ENCODE results near the gene SHKBP1. TPM values are rescaled to one million over a fixed set of nuclear protein-coding genes. Genes with fewer than 3 reads are reported as not detected.
A peak's percentile ranks its signal among the peaks of the same experiment; 100 is the strongest.

SHKBP1 gene
- total RNA-seq, 1 experiment from 2014 or later: 92.9 TPM

DNA sequence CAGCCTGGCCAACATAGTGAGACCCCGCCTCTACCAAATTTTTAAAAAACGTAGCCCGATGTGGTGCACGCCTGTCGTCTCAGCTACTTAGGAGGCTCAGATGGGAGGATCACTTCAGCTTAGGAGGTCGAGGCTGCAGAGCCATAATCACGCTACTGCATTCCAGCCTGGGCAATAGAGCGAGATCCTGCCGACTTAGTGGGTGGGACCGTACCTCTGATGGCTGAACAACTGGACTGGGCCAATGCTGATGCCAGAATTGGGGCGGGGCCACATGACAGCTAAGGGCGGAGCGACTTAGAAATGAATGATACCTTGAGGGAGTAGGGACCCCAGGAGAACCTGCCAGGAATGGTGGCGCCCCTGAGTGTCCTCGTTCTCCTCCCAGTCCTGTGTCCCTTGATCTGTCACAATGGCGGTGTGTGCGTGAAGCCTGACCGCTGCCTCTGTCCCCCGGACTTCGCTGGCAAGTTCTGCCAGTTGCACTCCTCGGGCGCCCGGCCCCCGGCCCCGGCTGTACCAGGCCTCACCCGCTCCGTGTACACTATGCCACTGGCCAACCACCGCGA, 28.1 kb downstream of the SHKBP1 start:
- Histone ChIP-seq H3K4ac (ENCODE audit: low read depth, low read length) (no peak overlapping the region), H3K56ac (ENCODE audit: insufficient read length, low read depth, low read length) (no peak overlapping the region), H3K14ac (ENCODE audit: insufficient read depth, low read length) (no peak overlapping the region), H3K18ac (ENCODE audit: insufficient read length, low read depth, low read length) (no peak overlapping the region), H3K79me1 (ENCODE audit: insufficient read depth, low read depth, low read length, poor library complexity, severe bottlenecking) (no peaks in the 10 kb centered on the region), H3K4me1 (ENCODE audit: insufficient read depth, low read length) (peaks cover 4% of the 10 kb centered on the region), H3K27ac (ENCODE audit: insufficient read length, low read depth, low read length) (no peak overlapping the region), H2BK20ac (ENCODE audit: low read depth, low read length, poor library complexity, severe bottlenecking) (no peak overlapping the region), H4K5ac (ENCODE audit: insufficient read length, low read depth, low read length) (no peak overlapping the region), H3K27me3 (ENCODE audit: insufficient read depth, low read length) (peaks cover 10% of the 10 kb centered on the region; the same call in 1 of the 2 replicates), H4K20me1 (ENCODE audit: control insufficient read depth, insufficient read depth, insufficient read length) (no peaks in the 10 kb centered on the region), H2AFZ (ENCODE audit: low read length) (no peak overlapping the region), H3K79me2 (ENCODE audit: insufficient read depth, low read length) (no peaks in the 10 kb centered on the region), H3K9ac (ENCODE audit: extremely low read depth, insufficient read length, low read length) (no peak overlapping the region), H2BK120ac (ENCODE audit: low read depth, low read length, poor library complexity, severe bottlenecking) (no peak overlapping the region), H4K91ac (ENCODE audit: insufficient read length, low read depth, low read length) (no peak overlapping the region), H2AK5ac (ENCODE audit: insufficient read length, low read length) (no peak overlapping the region), H3K4me2 (ENCODE audit: insufficient read depth, insufficient read length, low read length) (peak overlapping the region; percentile 68), H3K23me2 (ENCODE audit: insufficient read length, low read depth, low read length, poor library complexity, severe bottlenecking) (peaks cover 14% of the 10 kb centered on the region), H2BK5ac (ENCODE audit: insufficient read length, low read length) (no peak overlapping the region), H4K8ac (replicated peaks; ENCODE audit: insufficient read length, low read depth, low read length) (no peak overlapping the region), H2BK12ac (ENCODE audit: insufficient read length, low read depth, low read length) (no peak overlapping the region), H3K9me3 (ENCODE audit: control insufficient read depth, low read depth, low read length) (no peaks in the 10 kb centered on the region), H3T11ph (ENCODE audit: low read length) (no peak overlapping the region), H3K23ac (ENCODE audit: insufficient read length, low read depth, low read length) (no peak overlapping the region), H2BK15ac (ENCODE audit: low read depth, low read length) (no peak overlapping the region)
- DNase-seq: peak; percentile 38
- TF ChIP-seq CTCF (conservative IDR thresholded peaks at IDR 0.05): no peak
- H3K4me1 Mint-ChIP-seq: peaks cover 35 to 61% of the 10 kb centered on the region in 2 experiments
- WGBS (ENCODE audit: extremely low coverage, insufficient read length, low lambda C conversion rate): no CpG with 5 or more reads among the region's 29 CpGs
- H3K36me3 Mint-ChIP-seq (ENCODE audit: insufficient read depth in 1 of 3, low read depth in 3 of 3): peaks cover 2 to 7% (median 6%) of the 10 kb centered on the region in 3 experiments; a peak in 6 of 7 replicates
- H3K9me3 Mint-ChIP-seq: no peaks in the 10 kb centered on the region; a peak in 1 of 5 replicates
- H3K4me3 Mint-ChIP-seq: peak overlapping the region; percentile 61 to 78
- peaks cover 61% of the 10 kb centered on the region for H3K27me3 Mint-ChIP-seq (ENCODE audit: low read depth)
- no peak overlapping the region for H3K27ac Mint-ChIP-seq
